ENCODE data around the gene CYP20A1. TPM values are rescaled to one million over a fixed set of nuclear protein-coding genes. Genes with fewer than 3 reads are reported as not detected.
A peak's percentile ranks its signal among the peaks of the same experiment; 100 is the strongest.
"Not testable (repeated sequence)": the region's sequence is repeated elsewhere in the genome, so short reads cannot be mapped to it uniquely, and the experiment has no call there.

The CYP20A1 gene, protein sequence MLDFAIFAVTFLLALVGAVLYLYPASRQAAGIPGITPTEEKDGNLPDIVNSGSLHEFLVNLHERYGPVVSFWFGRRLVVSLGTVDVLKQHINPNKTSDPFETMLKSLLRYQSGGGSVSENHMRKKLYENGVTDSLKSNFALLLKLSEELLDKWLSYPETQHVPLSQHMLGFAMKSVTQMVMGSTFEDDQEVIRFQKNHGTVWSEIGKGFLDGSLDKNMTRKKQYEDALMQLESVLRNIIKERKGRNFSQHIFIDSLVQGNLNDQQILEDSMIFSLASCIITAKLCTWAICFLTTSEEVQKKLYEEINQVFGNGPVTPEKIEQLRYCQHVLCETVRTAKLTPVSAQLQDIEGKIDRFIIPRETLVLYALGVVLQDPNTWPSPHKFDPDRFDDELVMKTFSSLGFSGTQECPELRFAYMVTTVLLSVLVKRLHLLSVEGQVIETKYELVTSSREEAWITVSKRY
- 30.8 TPM for total RNA-seq

DNA sequence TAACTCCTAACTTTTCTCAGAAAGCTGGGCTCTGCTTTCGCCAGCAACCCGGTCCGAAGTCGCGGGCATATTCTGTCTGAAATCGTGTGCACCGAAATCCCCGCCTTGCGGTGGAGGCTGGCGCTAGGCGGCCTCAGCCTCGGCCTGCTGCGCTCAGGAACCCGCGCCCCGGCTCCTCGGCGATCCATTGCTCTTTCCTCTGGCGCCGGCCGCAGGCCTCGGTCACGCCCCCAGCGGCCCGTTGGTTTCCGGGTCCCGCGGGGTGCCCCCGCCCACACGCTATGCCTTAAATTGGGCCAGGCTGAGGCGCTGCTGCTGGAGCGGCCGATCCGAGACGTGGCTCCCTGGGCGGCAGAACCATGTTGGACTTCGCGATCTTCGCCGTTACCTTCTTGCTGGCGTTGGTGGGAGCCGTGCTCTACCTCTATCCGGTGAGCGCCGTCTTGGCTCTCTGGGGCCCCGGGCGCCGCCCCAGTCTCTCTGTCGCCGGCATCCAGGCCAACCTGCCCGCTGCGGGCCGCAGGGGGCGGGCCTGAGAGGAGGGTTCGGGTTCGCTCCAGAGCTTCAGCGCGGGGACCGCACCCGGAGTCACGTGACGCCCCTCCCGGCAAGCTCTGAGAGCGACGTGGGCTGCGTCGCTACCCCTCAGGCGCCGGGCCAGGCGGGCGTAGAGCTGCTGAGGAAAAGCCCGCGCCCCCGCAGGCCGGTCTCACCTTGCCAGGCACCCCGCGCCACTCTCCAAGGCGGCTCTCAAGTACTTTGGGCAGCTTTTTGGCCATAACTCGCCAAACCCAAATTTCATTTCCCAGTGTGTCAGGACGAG lies at the start of gene CYP20A1:
Gene CYP20A1 (plus strand): TSS at position 315 of the 823 bp plus-strand sequence. CDS start 45 bp downstream, at position 360.
- Histone ChIP-seq H3K9me3 (ENCODE audit: control insufficient read depth in 3 of 3, low read length in 3 of 3) (no peaks in the 10 kb centered on the region), H3K27ac (ENCODE audit: low read depth, low read length) (peak within 1 kb of the TSS; percentile 95), H3K36me3 (ENCODE audit: control insufficient read depth in 3 of 3, insufficient read depth in 3 of 3, low read length in 3 of 3) (peaks cover 7 to 10% (median 7%) of the 10 kb centered on the region in 3 donors), H3K27me3 (ENCODE audit: control insufficient read depth in 3 of 3, insufficient read depth in 3 of 3, low read length in 3 of 3) (no peaks in the 10 kb centered on the region), H3K4me1 (ENCODE audit: control insufficient read depth in 3 of 3, insufficient read depth in 3 of 3, low read length in 3 of 3) (peaks cover 10 to 20% (median 16%) of the 10 kb centered on the region in 3 donors), H3K4me3 (ENCODE audit: low read length in 3 of 3) (peak within 1 kb of the TSS; percentile 91 to 97 (median 94)), H3K9ac (ENCODE audit: low read depth in 1 of 3, low read length in 3 of 3) (peak within 1 kb of the TSS; percentile 93 to 98 (median 95))

DNA sequence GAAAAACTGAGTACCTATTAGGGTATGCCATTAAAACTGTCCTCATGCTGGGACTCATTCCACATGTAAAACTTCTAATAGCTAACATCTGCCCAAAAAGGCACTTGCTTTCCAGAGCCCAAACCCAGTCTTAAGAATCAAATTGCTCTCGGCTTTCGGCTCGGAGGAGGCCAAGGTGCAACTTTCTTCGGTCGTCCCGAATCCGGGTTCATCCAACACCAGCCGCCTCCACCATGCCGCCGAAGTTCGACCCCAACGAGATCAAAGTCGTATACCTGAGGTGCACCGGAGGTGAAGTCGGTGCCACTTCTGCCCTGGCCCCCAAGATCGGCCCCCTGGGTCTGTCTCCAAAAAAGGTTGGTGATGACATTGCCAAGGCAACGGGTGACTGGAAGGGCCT lies 48.3 kb upstream of the CYP20A1 start:
- not testable (repeated sequence) for H3K4me3 ChIP-seq (ENCODE audit: low read length in 3 of 3); H3K27ac ChIP-seq (ENCODE audit: low read depth, low read length); H3K27me3 ChIP-seq (ENCODE audit: control insufficient read depth in 3 of 3, insufficient read depth in 3 of 3, low read length in 3 of 3); H3K9ac ChIP-seq (ENCODE audit: low read depth in 1 of 3, low read length in 3 of 3); H3K9me3 ChIP-seq (ENCODE audit: control insufficient read depth in 3 of 3, low read length in 3 of 3); H3K4me1 ChIP-seq (ENCODE audit: control insufficient read depth in 3 of 3, insufficient read depth in 3 of 3, low read length in 3 of 3)
- H3K36me3 ChIP-seq (ENCODE audit: control insufficient read depth in 3 of 3, insufficient read depth in 3 of 3, low read length in 3 of 3): peaks cover 7 to 22% (median 15%) of the 10 kb centered on the region in 3 donors

DNA sequence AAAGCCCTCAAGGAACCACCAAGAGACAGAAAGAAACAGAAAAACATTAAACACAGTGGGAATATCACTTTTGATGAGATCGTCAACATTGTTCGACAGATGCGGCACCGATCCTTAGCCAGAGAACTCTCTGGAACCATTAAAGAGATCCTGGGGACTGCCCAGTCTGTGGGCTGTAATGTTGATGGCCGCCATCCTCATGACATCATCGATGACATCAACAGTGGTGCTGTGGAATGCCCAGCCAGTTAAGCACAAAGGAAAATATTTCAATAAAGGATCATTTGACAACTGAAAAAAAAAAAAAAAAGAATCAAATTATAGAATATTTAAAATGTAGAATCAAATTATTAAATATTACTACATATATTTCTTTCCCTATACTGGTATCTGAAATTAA lies 47.8 kb upstream of the CYP20A1 start:
- not testable (repeated sequence) for H3K4me1 ChIP-seq (ENCODE audit: control insufficient read depth in 3 of 3, insufficient read depth in 3 of 3, low read length in 3 of 3); H3K4me3 ChIP-seq (ENCODE audit: low read length in 3 of 3); H3K9ac ChIP-seq (ENCODE audit: low read depth in 1 of 3, low read length in 3 of 3); H3K9me3 ChIP-seq (ENCODE audit: control insufficient read depth in 3 of 3, low read length in 3 of 3); H3K27me3 ChIP-seq (ENCODE audit: control insufficient read depth in 3 of 3, insufficient read depth in 3 of 3, low read length in 3 of 3); H3K27ac ChIP-seq (ENCODE audit: low read depth, low read length)
- peaks cover 5 to 21% (median 16%) of the 10 kb centered on the region in 3 donors for H3K36me3 ChIP-seq (ENCODE audit: control insufficient read depth in 3 of 3, insufficient read depth in 3 of 3, low read length in 3 of 3)

DNA sequence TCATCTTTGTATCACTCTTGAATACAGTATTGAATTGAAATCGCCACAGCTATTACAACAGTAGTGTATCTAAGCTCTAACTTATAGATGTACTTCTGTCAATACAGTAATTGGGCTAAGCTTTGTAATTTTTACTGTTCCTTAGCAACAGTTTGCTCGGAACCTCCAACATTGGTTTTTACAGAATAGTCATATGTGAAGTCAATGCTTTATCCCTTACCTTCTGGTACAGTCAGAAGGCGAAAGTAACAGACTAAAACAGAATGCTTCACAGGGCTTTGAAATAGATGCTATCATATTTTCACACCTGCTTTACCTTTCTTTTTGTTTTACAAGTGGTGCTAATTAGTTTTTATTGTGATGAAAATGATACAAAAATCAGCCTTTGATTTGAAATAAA lies 46.9 kb upstream of the CYP20A1 start:
- Histone ChIP-seq H3K9ac (ENCODE audit: low read depth in 1 of 3, low read length in 3 of 3) (no peak overlapping the region), H3K36me3 (ENCODE audit: control insufficient read depth in 3 of 3, insufficient read depth in 3 of 3, low read length in 3 of 3) (peaks cover 7 to 19% (median 19%) of the 10 kb centered on the region in 3 donors)

DNA sequence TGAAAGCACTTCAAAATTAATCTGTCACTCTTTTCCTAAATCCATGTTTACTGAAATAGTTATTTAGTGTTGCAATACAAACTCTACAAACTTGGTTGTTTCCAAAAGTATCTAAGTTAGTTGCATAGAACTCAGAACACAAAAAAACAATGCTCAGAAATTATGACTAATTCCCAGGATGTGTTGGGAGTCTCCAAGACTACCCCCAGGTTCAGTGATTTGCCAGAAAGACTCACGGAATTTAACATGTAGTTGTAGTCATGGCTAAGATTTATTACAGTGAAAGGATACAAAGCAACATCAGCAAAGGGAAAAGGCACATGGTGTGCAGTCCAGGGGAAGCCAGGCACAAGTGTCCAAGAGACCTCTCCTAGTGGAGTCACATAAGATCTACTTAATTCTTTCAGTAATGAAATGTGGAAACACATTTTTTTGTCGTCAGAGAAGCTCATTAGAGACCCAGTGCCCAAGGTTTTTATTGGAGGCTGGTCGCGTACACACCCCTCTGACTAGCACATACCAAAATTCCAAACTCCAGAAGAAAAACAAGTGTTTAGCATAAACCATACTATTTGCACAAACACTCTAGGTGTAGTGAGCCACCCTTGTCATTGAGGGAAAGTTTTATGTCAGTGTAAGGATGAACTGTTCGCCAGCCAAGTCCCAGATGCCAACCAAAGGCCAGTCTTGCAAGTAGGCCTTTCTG lies 43.3 kb upstream of the CYP20A1 start:
- Histone ChIP-seq H3K27ac (ENCODE audit: low read depth, low read length) (no peak overlapping the region), H3K4me3 (ENCODE audit: low read length in 3 of 3) (no peak overlapping the region), H3K36me3 (ENCODE audit: control insufficient read depth in 3 of 3, insufficient read depth in 3 of 3, low read length in 3 of 3) (peaks cover 16 to 23% (median 20%) of the 10 kb centered on the region in 3 donors), H3K9ac (ENCODE audit: low read depth in 1 of 3, low read length in 3 of 3) (no peak overlapping the region), H3K9me3 (ENCODE audit: control insufficient read depth in 3 of 3, low read length in 3 of 3) (no peaks in the 10 kb centered on the region), H3K4me1 (ENCODE audit: control insufficient read depth in 3 of 3, insufficient read depth in 3 of 3, low read length in 3 of 3) (no peaks in the 10 kb centered on the region), H3K27me3 (ENCODE audit: control insufficient read depth in 3 of 3, insufficient read depth in 3 of 3, low read length in 3 of 3) (no peaks in the 10 kb centered on the region)

More for the DNA sequence above, 46.9 kb upstream of the CYP20A1 start:
- no peak overlapping the region for H3K4me3 ChIP-seq (ENCODE audit: low read length in 3 of 3)
- no peak overlapping the region for H3K27ac ChIP-seq (ENCODE audit: low read depth, low read length)
- no peaks in the 10 kb centered on the region for H3K9me3 ChIP-seq (ENCODE audit: control insufficient read depth in 3 of 3, low read length in 3 of 3)
- no peaks in the 10 kb centered on the region for H3K27me3 ChIP-seq (ENCODE audit: control insufficient read depth in 3 of 3, insufficient read depth in 3 of 3, low read length in 3 of 3)
- no peaks in the 10 kb centered on the region for H3K4me1 ChIP-seq (ENCODE audit: control insufficient read depth in 3 of 3, insufficient read depth in 3 of 3, low read length in 3 of 3)

DNA sequence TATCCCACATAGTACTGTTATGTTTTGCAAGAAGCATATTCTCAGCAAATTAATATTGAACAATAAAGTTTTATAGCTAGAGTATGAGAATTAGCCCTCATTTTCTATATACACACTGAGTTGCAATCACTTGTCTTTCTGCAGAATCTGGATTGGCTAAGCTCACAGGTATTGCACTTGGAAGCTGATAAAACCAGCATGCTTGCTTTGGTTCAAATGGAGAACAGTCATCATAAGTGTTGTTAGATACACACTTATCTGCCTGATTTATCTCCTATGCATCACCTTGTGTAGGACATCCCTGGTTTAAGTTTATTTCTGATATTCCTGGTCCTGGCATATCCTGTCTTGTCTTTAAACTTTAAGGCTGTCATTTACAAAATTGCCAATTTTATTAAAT lies 38.0 kb upstream of the CYP20A1 start:
- Histone ChIP-seq H3K27me3 (ENCODE audit: control insufficient read depth in 3 of 3, insufficient read depth in 3 of 3, low read length in 3 of 3) (no peaks in the 10 kb centered on the region), H3K4me1 (ENCODE audit: control insufficient read depth in 3 of 3, insufficient read depth in 3 of 3, low read length in 3 of 3) (no peaks in the 10 kb centered on the region), H3K36me3 (ENCODE audit: control insufficient read depth in 3 of 3, insufficient read depth in 3 of 3, low read length in 3 of 3) (peaks cover 12 to 18% (median 13%) of the 10 kb centered on the region in 3 donors), H3K27ac (ENCODE audit: low read depth, low read length) (no peak overlapping the region), H3K9ac (ENCODE audit: low read depth in 1 of 3, low read length in 3 of 3) (no peak overlapping the region), H3K9me3 (ENCODE audit: control insufficient read depth in 3 of 3, low read length in 3 of 3) (no peaks in the 10 kb centered on the region), H3K4me3 (ENCODE audit: low read length in 3 of 3) (no peak overlapping the region)

DNA sequence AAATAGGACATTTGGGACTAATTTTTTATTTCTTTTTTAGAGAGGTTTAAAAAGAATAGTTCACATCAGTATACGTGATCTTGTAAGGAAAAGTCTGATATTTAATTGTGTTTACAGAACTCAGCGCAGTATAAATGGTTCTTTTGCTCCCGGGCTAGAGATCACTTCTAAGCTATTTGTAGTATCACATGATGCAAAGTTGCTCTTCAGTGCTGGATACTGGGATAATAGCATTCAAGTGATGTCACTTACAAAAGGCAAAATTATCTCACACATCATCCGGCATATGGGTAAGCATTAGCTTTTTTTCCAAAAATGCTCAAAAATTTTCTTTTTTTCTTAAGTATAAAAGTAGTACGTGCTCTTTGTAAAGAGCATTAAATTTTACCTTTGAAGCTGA lies 37.4 kb upstream of the CYP20A1 start:
- H3K36me3 ChIP-seq (ENCODE audit: control insufficient read depth in 3 of 3, insufficient read depth in 3 of 3, low read length in 3 of 3): peaks cover 8 to 13% (median 13%) of the 10 kb centered on the region in 3 donors
- H3K9me3 ChIP-seq (ENCODE audit: control insufficient read depth in 3 of 3, low read length in 3 of 3): no peaks in the 10 kb centered on the region
- H3K27ac ChIP-seq (ENCODE audit: low read depth, low read length): no peak overlapping the region
- H3K9ac ChIP-seq (ENCODE audit: low read depth in 1 of 3, low read length in 3 of 3): no peak overlapping the region
- no peak overlapping the region for H3K4me3 ChIP-seq (ENCODE audit: low read length in 3 of 3)
- no peaks in the 10 kb centered on the region for H3K4me1 ChIP-seq (ENCODE audit: control insufficient read depth in 3 of 3, insufficient read depth in 3 of 3, low read length in 3 of 3)
- no peaks in the 10 kb centered on the region for H3K27me3 ChIP-seq (ENCODE audit: control insufficient read depth in 3 of 3, insufficient read depth in 3 of 3, low read length in 3 of 3)

DNA sequence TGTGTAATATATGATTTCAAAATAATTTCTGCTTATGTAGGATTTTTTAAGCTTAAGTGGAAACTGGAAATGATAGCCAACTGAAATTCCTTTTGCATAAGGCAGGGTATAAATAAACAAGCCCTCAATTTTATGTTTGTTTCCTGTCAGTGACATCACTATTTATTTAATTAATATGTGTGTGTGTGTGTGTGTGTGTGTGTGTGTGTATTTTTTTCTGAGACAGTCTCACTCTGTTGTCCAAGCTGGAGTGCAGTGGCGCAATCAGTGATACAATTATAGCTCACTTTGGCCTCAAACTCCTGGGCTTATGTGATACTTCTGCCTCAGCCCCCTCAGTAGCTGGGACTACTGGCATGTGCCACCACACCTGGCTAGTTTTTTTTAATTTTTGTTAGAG lies 29.3 kb upstream of the CYP20A1 start:
- H3K4me1 ChIP-seq (ENCODE audit: control insufficient read depth in 3 of 3, insufficient read depth in 3 of 3, low read length in 3 of 3): no peaks in the 10 kb centered on the region
- peaks cover 0 to 21% (median 4%) of the 10 kb centered on the region in 3 donors for H3K36me3 ChIP-seq (ENCODE audit: control insufficient read depth in 3 of 3, insufficient read depth in 3 of 3, low read length in 3 of 3)
- H3K27me3 ChIP-seq (ENCODE audit: control insufficient read depth in 3 of 3, insufficient read depth in 3 of 3, low read length in 3 of 3): no peaks in the 10 kb centered on the region
- no peak overlapping the region for H3K27ac ChIP-seq (ENCODE audit: low read depth, low read length)
- H3K9ac ChIP-seq (ENCODE audit: low read depth in 1 of 3, low read length in 3 of 3): no peak overlapping the region
- H3K9me3 ChIP-seq (ENCODE audit: control insufficient read depth in 3 of 3, low read length in 3 of 3): no peaks in the 10 kb centered on the region
- no peak overlapping the region for H3K4me3 ChIP-seq (ENCODE audit: low read length in 3 of 3)

DNA sequence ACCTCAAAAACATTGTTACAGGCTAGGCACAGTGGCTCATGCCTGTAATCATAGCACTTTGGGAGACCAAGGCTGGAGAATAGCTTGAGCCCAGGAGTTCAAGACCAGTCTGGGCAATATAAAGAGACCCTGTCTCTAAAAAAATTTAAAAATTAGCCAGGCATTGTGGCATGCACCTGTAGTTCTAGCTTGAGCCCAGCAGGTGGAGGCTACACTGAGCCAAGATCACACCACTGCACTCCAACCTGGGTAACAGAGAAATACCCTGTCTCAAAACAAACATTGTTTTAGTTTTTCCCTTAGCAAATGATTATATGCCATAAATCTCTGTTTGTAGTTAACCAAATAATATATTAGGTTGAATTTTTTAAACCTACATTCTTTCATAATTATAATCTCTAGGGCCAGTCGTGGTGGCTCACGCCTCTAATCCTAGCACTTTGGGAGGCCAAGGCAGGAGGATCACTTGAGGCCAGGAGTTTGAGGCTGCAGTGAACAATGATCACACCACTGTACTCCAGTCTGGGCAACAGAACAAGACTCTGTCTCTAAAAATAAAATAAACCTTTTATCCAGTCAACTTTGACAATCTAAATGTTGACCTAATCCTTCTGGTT lies 13.3 kb upstream of the CYP20A1 start:
- Histone ChIP-seq H3K9me3 (ENCODE audit: control insufficient read depth in 3 of 3, low read length in 3 of 3) (no peaks in the 10 kb centered on the region), H3K36me3 (ENCODE audit: control insufficient read depth in 3 of 3, insufficient read depth in 3 of 3, low read length in 3 of 3) (no peaks in the 10 kb centered on the region), H3K4me3 (ENCODE audit: low read length in 3 of 3) (no peak overlapping the region), H3K27ac (ENCODE audit: low read depth, low read length) (no peak overlapping the region), H3K4me1 (ENCODE audit: control insufficient read depth in 3 of 3, insufficient read depth in 3 of 3, low read length in 3 of 3) (no peaks in the 10 kb centered on the region), H3K27me3 (ENCODE audit: control insufficient read depth in 3 of 3, insufficient read depth in 3 of 3, low read length in 3 of 3) (no peaks in the 10 kb centered on the region), H3K9ac (ENCODE audit: low read depth in 1 of 3, low read length in 3 of 3) (no peak overlapping the region)
